HG03025 (cell line): ENCODE data around the gene CLRN3.

ENCODE experiments used
- ATAC-seq: cut with Tn5 transposase; IDR thresholded peaks from one replicate; pipeline ENCODE4 v1.9.1; 2021; ENCODE audit warnings: mild to moderate bottlenecking, moderate library complexity; ENCODE audit not compliant: unreplicated experiment, low FRiP score

The CLRN3 gene

DNA sequence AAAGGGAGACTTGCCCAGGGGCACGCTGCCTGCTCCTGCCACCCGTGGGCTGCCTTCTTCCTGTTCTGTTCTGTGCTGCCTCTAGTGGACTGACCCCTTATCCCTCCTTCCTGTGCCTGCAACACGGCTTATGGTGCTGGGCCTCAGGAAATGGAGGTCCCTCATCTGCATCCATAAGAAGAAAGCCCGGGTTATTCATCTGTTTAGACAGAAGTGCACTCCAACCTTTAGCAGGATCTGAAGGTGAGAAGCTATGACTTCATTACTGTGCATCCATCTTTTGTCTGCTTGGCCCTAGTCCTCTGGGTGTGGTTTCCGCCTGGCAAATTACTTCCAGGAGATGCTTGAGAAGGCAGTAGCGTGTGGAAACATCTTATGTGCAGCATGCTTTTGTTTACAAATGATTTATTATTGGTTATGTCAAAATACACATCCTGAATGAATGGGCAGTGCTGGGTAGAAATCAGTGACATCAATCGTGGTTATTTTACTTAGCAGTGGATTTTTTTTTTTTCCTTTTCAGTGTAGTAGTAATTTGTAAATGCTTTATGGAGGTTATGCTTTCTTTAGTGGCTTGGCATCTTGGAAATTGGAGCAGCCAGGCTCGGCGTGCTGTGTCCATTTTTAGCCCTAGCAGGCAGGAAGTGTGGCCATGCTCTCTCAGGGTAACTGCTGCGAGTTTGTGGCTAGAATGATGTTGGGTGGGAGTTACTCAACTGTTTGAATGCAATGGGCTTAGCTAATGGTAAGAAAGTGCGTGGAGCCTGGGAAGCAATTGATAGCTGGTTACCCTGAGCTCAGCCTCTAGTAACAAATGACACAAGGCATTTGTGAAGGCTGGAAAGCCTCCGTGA is 26.9 kb upstream of the CLRN3 start:
- no peak for ATAC-seq

DNA sequence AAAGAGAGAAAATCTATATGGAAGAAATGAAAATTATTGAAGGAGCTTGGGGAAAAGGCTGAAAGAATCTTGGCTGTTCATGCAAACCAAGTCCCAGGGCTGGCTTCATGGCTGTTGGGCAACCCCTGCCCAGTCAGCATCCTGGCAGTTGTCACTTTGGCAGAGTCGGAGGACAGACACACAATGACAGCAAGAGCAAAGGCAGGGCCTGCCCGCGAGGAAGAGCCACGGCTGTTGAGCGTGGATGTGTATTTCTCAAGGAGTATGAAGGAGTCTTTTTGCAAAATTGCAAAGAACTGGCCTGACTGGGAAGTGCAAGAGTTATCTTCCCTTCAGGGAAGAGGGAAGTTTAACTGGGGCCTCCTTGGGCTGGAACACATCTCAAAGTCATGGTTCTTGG is 25.8 kb upstream of the CLRN3 start:
- no peak for ATAC-seq

DNA sequence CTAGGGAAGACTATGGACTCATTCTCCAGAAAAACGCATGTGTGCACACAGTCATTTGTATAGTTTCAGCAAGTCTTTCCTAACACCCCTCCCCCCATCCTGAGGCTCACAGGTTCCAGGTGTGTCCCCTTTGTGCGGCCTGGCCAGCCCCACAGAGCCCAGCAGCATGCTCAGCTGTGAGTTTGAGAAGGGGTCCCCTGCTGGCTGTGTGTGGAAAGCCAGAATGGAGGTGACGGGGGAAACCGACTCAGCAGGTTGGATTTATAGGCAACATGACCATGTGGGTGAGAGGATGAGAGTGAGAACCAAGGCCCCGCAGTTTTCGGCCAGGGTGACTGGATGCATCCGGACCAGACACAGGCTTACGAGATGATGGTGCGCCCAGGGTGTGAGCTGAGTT is 24.1 kb upstream of the CLRN3 start:
- ATAC-seq, result no peak

DNA sequence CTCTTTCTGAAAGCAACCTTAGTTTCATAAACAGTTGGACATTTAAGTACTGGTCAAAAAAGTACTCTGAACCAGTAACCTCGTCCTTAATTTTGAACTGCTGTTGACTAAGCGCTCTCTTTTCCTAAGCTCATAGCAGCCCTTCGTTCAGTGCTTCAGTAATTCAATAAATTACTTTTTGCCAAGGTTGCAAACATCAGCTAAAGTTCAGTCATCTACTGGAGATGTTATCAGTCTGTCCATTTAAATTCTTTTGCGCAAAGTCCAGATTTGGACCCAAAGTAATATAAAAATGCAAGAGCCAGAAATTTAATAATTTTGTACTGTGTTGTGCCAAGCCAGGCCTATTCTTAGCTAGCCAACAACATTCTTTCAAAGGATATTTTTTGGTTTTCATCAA is 22.6 kb upstream of the CLRN3 start:
- no peak for ATAC-seq

DNA sequence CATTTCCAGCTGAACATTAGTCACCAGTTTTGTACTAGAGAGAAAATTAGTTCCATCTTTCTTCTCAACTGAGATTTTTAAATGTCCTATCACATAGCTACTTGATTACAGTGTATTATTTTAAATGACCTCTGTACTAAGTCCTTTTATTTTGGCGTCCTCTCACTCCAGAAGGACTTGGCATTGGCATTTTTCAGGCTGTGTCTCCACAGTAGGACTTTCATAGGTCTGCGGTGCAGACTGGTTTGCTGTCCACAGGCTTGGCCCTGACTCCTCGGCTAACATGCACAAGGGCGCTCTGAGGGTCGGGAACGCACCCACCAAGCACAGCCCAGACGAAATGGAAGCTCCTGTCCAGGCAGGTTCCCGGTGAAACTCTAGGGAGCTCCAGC is 20.6 kb upstream of the CLRN3 start:
- ATAC-seq, result no peak

DNA sequence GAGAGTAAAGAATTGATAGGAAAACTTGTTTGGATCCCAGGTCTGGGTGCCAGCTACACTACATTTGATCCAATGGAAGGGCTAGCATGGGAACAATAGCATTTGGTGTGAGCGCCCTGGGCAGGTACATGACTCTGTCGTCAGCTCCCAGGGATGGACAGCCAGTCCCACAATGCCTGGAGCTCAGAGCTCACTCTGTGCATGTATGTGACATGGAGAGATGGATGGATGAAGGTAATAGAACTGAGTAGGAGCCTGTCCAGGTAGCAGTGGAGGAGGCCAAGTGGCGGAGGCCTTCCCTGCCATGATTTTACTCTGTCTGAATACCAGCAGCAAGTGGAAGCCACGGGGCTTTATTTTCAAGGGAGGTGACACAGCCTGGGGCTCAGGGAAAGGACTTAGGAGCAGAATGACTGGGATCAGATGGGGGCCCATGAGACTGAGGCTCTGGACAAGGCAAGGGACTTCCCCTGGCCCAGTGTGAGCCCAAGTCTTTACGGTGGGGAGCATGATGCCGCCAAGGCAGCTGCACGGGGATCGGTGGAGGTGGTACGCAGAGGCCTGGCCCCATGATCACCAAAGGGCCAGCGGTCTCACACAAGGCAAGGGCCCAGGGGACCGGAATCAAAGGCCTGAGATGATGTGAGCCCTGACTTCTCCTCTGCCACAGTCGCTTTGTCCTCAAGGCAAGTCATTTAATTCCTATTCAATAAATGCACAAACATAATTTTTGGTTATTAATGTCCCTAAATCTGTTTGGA is 20.0 kb upstream of the CLRN3 start:
- no peak for ATAC-seq

DNA sequence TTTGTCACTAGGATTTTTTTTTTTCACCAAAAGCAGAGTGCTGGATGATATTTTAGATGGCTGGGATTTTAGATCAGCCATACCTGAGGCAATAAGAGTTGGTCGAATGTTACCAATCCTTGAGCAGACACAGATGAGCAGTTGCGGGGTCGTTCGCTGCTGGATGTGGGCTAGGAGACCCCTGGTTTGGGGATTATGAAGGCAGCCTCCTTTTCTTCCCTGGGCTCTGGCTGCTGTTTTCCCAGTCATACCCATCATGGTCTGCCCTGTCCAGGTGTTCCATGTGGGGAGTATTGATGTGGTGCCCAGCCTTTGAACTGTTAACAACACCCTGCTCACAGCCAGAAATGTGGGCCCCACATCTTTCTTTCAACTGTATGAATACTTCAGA is 19.1 kb upstream of the CLRN3 start:
- ATAC-seq, result no peak

DNA sequence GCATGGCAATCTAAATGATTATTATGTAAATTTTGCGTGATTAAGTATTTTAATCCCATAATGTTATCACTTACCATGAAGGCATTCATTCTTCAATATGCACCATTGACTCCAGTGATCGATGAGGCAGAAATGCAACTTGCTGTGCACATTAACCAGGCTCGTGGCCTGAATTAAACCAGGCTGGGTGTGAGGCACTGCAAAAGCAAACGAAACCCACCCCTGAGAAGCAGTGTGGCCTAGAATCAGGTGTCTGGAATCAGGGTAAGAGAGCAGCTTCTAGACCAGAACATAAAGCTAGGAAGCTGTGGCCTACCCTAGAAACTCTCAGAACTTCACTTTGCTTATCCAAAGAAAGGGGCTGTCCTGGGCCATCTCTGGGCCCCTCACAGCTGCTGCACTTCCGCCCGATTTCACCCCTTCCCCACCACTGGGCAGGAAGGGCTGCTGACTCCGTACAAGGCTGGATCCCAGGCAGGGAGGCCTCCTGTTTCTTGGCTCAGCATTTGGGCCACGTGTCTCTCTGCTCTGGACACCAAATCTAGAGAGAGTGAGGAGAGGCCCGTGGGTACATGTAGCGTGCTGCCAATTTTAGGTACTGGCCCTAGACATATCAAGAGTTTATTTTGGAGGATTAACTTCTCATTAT is 18.6 kb upstream of the CLRN3 start:
- ATAC-seq, result no peak

DNA sequence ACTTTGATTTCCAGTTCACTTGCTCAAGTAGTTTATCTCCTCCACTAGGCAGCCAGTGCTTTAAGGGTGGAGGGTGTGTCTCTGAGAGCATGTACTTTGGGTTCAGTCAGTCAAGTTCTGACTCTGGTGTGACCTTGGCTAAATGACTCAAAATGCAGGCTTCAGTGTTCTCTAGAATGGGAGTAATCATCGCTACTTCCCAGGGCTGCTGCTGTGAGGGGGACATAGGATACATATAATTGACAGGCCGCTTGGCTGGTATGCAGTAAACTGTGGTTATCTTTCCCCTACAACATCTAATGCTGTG is 17.7 kb upstream of the CLRN3 start:
- no peak for ATAC-seq

DNA sequence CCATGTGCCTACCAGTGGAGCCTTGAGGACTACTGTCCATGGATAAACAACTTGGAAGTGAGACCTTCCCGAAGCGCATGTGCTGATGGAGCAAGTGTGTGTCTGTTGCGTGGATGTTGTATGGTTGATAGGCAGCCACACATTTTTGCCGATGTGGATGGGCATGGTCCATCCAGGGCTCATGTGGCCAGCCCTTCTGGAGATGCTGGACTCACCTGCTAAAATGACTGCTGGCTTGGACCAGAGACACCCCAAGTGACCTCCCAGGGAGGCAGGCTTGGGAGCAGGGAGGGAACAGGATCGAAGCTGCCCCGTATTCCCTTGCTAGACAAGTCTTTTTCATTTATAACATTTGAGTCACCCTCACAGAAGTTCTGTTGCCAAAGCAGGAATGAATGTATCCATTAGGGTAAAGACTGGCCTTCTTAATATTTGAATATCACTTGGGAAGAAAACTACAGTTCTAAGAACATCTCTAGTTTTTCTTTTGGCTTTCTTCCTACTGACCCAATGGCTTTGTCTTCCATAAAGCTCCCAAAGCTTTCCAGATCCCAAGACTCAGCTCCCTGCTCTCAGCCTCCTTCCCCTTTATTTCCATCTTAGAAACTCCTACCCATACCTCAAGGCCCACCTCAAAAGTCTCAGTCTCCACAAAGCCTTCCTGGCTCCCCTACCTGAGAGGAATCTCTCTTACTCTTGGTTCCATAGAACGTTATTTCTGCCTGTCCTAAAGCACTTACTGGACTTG is 17.1 kb upstream of the CLRN3 start:
- no peak for ATAC-seq

DNA sequence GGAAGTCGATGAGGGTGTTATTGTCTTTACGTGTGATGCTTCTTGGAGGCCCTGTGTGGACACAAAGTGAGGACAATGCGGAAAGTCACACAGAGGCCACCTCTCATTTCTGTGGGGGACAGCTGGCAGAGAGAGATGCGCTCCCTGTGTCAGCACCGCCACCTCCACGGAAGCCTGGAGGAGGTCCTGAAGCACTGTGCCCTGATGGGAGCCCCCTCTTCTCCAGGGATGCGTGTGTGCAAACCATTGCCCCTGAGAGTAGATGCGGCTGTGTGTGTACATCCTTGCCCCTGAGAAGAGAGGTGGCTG is 16.2 kb upstream of the CLRN3 start:
- ATAC-seq, result no peak

DNA sequence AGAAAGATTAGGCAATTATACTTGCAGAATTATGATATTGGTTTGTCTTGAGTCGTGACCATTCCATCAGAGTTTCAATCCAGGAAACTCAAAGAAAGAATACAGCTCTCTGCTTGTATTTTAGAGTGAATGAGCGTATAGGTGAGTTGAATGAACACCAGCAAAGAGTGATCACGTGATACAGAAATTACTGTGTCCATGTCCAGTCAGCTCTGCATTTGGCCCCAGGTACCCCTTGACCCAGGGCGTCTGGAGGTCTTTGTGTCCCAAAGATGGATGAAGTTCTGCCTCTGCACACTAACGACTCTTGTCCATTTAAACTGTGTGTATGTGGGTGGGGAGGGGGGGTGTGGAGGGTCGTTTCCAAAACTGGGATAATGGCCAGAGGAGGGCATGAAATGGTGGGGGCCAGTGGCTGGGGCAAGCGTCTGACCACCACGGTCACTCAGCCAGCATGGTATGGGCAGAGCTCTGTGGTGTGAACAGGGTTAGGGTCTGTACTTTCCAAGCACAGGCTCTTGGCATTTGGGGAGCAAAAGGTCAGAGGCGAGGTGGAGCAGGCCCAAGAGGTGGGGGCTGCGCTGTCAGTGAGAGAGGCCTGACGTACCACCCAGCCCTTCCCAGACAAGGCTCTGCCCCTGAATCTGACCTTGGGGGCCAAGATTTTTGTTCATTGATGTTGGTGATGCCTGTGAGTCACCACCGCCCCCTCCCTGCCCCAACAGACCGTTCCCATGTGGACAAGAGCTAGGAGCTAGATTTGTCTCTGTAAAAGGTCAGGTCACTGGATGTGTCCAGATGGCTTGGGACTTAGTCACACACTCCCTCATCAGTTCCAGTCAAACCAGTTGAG is 15.6 kb upstream of the CLRN3 start:
- no peak for ATAC-seq

DNA sequence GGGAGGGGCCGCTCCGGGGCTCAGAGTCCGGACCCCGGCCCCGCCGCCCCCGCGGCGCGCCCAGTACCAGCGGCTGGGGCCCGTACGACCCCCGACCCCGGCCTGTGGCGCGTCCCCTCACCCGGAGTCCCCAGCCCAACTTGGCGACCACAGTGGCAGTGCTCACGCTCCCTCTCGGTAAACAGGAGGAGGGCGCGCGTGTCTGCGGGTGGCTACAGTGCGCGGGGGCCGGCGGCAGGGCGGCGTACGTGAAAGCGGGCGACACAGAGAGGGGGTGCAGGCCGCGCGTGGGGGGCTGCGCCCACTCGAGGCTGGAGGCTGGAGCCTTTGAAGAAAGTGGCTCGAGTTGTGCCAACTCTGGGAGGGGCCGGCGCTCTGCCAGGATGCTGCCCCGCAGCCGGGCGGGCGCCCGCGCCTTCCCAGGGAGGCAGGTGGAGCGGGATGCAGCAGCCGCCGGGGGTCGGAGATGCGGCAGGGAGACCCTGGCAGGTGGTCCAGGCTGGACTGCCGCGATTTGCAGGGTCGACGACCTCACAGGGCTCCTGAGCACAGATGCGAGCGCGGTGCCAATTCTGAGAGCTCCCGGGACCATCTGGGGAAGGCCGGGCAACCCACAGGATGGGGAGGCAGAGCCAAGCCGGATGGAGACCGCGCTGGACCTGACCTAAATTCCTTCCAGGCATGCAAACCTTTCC is 14.8 kb upstream of the CLRN3 start:
- ATAC-seq, result no peak

DNA sequence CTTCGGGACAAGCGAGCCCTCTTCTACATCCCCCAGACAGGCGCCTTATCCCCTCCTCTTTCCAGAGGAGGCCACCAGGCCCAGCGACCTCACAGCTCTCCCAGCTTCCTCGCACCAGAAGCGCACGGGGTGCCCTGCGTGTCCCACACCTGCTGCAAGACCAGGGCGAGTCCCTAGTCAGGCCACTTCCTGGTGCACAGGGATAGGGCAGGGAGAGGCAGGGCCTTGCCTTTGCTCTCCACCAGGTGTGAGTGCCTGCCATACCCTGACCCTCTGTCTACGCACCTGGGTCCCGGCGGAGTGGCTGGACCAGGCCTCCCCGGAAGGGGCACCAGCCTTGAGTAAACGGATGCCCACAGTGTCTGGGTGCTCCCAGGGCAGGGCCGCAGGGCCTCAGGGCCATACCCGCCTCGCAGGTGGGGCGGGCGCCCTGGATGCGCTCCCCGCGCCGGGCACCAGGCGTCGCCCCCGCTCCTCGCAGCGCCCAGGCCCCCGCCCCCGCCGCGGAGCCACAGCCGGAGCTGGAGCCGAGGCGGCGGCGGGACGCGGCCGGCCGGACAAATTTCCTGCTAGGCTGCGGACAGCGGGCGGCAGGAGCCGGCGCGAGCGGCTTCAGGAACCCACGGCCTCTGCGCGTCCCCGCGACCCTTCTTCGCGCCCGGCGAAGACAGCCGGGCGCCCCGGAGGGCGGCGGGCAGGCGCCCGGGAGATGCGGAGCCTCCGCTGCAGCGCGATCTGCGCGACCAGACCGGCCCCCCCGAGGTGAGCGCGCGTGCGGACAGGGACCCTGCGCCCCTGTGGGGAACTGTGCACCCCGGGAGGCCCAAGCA is 14.0 kb upstream of the CLRN3 start, which contains the start of gene PTPRE:
TSS of gene PTPRE (plus strand) at position 556 of the 830 bp plus-strand sequence. CDS start 133,779 bp downstream, outside the sequence.
- ATAC-seq, result peak; percentile 77

DNA sequence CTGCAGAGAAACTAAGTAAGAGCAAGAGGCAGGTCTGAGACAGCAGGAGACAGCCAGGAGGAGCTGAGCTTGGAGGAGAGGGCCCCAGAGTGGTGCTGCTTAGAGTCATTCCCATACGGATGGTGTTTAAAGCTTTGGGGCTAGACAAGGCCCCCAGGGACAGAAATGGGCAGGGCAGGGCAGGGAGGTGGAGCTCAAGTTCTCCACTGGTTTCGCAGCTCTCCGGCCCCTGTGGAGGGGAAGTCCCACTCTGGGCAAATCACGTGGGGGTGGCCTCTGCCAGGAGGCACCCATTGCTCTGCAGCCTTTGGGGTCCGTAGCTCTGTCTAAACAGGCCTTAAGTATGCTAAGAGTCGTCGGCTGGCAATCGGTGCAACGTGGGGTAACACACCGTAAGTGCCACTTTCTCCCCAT is 13.1 kb upstream of the CLRN3 start:
- no peak for ATAC-seq

DNA sequence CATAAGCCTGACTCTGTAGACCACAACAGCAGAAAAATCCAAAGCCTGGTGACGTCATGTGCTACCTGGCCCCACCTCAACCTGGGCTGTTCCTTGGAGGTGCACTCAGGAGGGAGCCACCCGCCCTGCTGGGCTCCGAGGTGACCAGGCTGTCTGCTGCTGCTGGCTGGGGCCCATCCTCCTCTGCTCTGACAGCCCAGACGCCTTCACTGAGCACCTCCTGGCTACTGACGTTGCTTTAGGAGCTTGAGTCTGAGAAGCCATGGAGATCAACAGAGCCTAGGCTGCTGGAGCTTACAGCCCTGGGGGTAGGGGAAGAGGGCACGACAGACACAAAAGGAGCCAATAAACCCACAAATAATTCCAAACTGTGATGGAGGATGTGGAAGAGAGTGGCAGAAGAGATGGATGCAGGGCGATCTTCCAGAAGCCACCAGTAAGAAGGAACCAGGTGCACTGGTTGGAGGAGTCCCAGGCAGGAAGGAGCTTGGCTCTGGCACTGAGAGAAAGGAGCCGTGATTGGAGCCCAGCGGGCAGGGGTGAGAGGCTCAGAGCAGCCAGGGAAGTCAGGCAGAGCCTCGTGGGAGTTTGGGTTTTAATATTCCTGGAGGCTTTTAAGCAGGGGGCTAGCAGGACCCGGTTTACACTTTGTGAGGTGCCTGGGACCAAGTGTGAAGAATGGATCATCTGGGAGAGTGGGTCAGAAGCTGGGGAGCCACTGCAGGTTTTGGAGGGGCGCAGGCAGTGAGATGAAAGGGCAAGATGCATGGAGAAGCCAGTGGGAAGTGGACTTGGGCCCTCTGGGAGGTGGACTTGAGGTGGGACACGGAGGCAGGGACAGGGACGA is 12.5 kb upstream of the CLRN3 start:
- no peak for ATAC-seq

DNA sequence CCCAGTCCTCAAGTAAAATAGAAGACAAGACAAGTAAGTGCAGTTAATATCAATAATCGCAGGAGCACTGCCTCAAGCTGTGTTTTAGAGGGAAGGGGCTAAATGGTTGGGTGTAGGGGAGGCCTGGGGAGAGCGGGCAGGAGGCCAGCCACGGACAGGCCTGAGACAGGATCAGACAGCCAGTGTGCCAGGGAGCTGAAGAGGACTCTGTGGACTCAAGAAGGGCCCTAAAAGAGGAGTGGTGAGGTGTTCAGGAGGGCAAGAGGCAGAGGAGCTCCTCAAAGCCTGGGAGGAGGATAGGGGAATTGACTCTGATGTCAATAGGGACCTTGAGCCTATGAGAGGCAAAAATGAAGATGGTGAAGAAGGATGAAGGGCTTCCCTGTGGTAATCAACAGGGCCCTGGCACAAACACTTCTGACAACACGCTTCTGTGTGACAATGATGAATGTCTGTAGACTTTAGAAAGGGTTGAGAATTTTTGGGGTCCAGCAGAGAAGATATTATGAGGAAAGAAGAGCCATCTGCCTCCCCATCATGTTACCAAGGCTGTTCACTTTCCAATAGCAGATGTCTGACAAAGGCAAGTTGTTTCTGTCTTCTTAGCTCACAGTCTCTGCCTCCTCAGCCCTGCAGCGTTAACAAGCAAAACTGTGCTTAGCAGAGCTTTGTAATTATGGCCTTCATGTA is 11.7 kb upstream of the CLRN3 start:
- no peak for ATAC-seq
